ENCODE results near the gene RMI2. TPM values are rescaled to one million over a fixed set of nuclear protein-coding genes. Genes with fewer than 3 reads are reported as not detected.

The RMI2 gene
- total RNA-seq, 6 donors from 2014 or later: 2.6 to 6.3 (median 2.7) TPM

GRCh38 chr16:11379420-11379819 is 34.2 kb downstream of the RMI2 start:
- no peak overlapping the region for H3K27ac ChIP-seq
- ATAC-seq (ENCODE audit: low FRiP score in 2 of 2) (no peak), DNase-seq (no peak)
- TF ChIP-seq POLR2AphosphoS5 (IDR thresholded peaks at IDR 0.05): peak in 1 of 2 donors; percentile 13
- no peak for TF ChIP-seq CTCF (IDR thresholded peaks at IDR 0.05)
- H3K27me3 ChIP-seq: no peaks in the 10 kb centered on the region
- H3K9me3 ChIP-seq: no peaks in the 10 kb centered on the region
- H3K36me3 ChIP-seq: no peaks in the 10 kb centered on the region
- H3K4me3 ChIP-seq: no peak overlapping the region
- WGBS, 2 donors: 47 to 57% methylated on average over 7 of the region's 7 CpGs
- no peaks in the 10 kb centered on the region for H3K4me1 ChIP-seq

GRCh38 chr16:11380836-11381235 is 35.6 kb downstream of the RMI2 start:
- no peak for DNase-seq
- no peak overlapping the region for H3K4me3 ChIP-seq
- WGBS, 2 donors: 89 to 90% methylated on average over 8 to 9 of the region's 9 CpGs
- no peaks in the 10 kb centered on the region for H3K4me1 ChIP-seq
- TF ChIP-seq POLR2AphosphoS5 (IDR thresholded peaks at IDR 0.05) (no peak), POLR2A (IDR thresholded peaks at IDR 0.05) (no peak), CTCF (IDR thresholded peaks at IDR 0.05) (no peak), EP300 (IDR thresholded peaks at IDR 0.05) (no peak)
- ATAC-seq (ENCODE audit: low FRiP score in 2 of 2): no peak
- H3K27ac ChIP-seq: no peak overlapping the region
- no peaks in the 10 kb centered on the region for H3K36me3 ChIP-seq
- no peaks in the 10 kb centered on the region for H3K27me3 ChIP-seq
- no peaks in the 10 kb centered on the region for H3K9me3 ChIP-seq

GRCh38 chr16:11383481-11384183 is 38.4 kb downstream of the RMI2 start:
- TF ChIP-seq POLR2A (IDR thresholded peaks at IDR 0.05): no peak
- TF ChIP-seq POLR2AphosphoS5 (IDR thresholded peaks at IDR 0.05): no peak
- TF ChIP-seq CTCF (IDR thresholded peaks at IDR 0.05): no peak
- TF ChIP-seq EP300 (IDR thresholded peaks at IDR 0.05): no peak
- ATAC-seq (ENCODE audit: low FRiP score in 2 of 2): no peak
- Histone ChIP-seq H3K4me1 (peaks cover 0 to 7% (median 0%) of the 10 kb centered on the region in 4 donors), H3K27ac (no peak overlapping the region), H3K4me3 (no peak overlapping the region), H3K36me3 (no peaks in the 10 kb centered on the region), H3K27me3 (no peaks in the 10 kb centered on the region), H3K9me3 (no peaks in the 10 kb centered on the region)
- no peak for DNase-seq
- 91 to 97% methylated on average over 8 to 15 of the region's 15 CpGs for WGBS, 2 donors

GRCh38 chr16:11384184-11384955 is 39.1 kb downstream of the RMI2 start:
- WGBS, 2 donors: 89 to 95% methylated on average over 4 to 23 of the region's 25 CpGs
- TF ChIP-seq EP300 (IDR thresholded peaks at IDR 0.05) (no peak), POLR2A (IDR thresholded peaks at IDR 0.05) (no peak), CTCF (IDR thresholded peaks at IDR 0.05) (no peak), POLR2AphosphoS5 (IDR thresholded peaks at IDR 0.05) (no peak)
- DNase-seq: no peak

More at GRCh38 chr16:11384184-11384955, 39.1 kb downstream of the RMI2 start:
- no peak overlapping the region for H3K4me3 ChIP-seq
- ATAC-seq (ENCODE audit: low FRiP score in 2 of 2): no peak
- no peak overlapping the region for H3K27ac ChIP-seq
- H3K9me3 ChIP-seq: no peaks in the 10 kb centered on the region
- peaks cover 0 to 7% (median 0%) of the 10 kb centered on the region in 4 donors for H3K4me1 ChIP-seq
- no peaks in the 10 kb centered on the region for H3K36me3 ChIP-seq
- H3K27me3 ChIP-seq: no peaks in the 10 kb centered on the region
